IMR-90 (cell line): ENCODE data around the gene TTLL7. TPM values are rescaled to one million over a fixed set of nuclear protein-coding genes. Genes with fewer than 3 reads are reported as not detected.

Source experiments
- ATAC-seq: fragments of 200-7000 bp; cut with Tn5 transposase; 2 replicates; pipeline ENCODE4 v1.9.1; 2020; ENCODE audit warnings: low read depth, mild to moderate bottlenecking, moderate library complexity
- BruUV-seq: library from RNA; stranded (reverse); fragments of 400-500 nt; replicated peaks from 2 replicates; lab custom pipeline; 2021; lab: Mats Ljungman, UMichigan
- CTCF ChIA-PET: fragments of 300-600 bp; formaldehyde crosslinking; extraction: SDS; loops from one replicate; lab custom pipeline; 2021; ENCODE audit warnings: antibody characterized with exemption; lab: Yijun Ruan, JAX
- POLR2A ChIA-PET: fragments of 300-600 bp; sonication (Branson Sonifier 250); formaldehyde crosslinking; loops from one replicate; lab custom pipeline; 2022; ENCODE audit warnings: antibody characterized with exemption; ENCODE audit not compliant: unreplicated experiment; lab: Charles Lee
- DNase-seq: peaks from one replicate; pipeline ENCODE4 v3.0.0; 2013
- H2AFZ ChIP-seq: replicated peaks from 2 replicates; pipeline ENCODE3; 2013; ENCODE audit warnings: low read length, mild to moderate bottlenecking; ENCODE audit not compliant: poor library complexity
- H2AK5ac ChIP-seq: 2 replicates; pipeline ENCODE4 v1.6.1; 2013; ENCODE audit warnings: low read depth, low read length, inconsistent platforms
- H2AK9ac ChIP-seq: replicated peaks from 2 replicates; pipeline ENCODE3; 2013; ENCODE audit warnings: mild to moderate bottlenecking, low read depth, low read length, moderate library complexity; ENCODE audit not compliant: poor library complexity
- H2BK120ac ChIP-seq: 2 replicates; pipeline ENCODE4 v1.6.1; 2013; ENCODE audit warnings: low read depth, low read length, inconsistent platforms
- H2BK15ac ChIP-seq: 3 replicates; pipeline ENCODE4 v1.6.1; 2013; ENCODE audit warnings: low read depth, low read length, inconsistent platforms
- H2BK20ac ChIP-seq: 2 replicates; pipeline ENCODE4 v1.6.1; 2013; ENCODE audit warnings: low read depth, mild to moderate bottlenecking, inconsistent platforms, low read length, moderate library complexity
- H2BK5ac ChIP-seq: 2 replicates; pipeline ENCODE4 v1.6.1; 2013; ENCODE audit warnings: mild to moderate bottlenecking, low read depth, low read length, inconsistent platforms; ENCODE audit not compliant: poor library complexity, severe bottlenecking
- H3K14ac ChIP-seq: replicated peaks from 2 replicates; pipeline ENCODE4 v1.6.1; 2013; ENCODE audit warnings: low read depth, low read length, inconsistent platforms
- H3K18ac ChIP-seq: 2 replicates; pipeline ENCODE4 v1.6.1; 2013; ENCODE audit warnings: low read depth, low read length, control low read depth
- H3K23ac ChIP-seq: 2 replicates; pipeline ENCODE4 v1.6.1; 2013; ENCODE audit warnings: low read depth, low read length, inconsistent platforms
- H3K27ac ChIP-seq: 2 replicates; pipeline ENCODE4 v1.5.1; 2013; ENCODE audit warnings: mild to moderate bottlenecking, control low read depth, low read length; ENCODE audit not compliant: insufficient read depth
- H3K27me3 ChIP-seq: 2 replicates; pipeline ENCODE4 v1.6.1; 2013; ENCODE audit warnings: low read length; ENCODE audit not compliant: control insufficient read depth, insufficient read depth
- H3K36me3 ChIP-seq: 2 replicates; pipeline ENCODE4 v1.6.1; 2013; ENCODE audit warnings: low read length, mixed read lengths; ENCODE audit not compliant: control insufficient read depth, insufficient read depth
- H3K4ac ChIP-seq: 2 replicates; pipeline ENCODE4 v1.6.1; 2013; ENCODE audit warnings: low read depth, low read length, inconsistent platforms
- H3K4me1 ChIP-seq: 2 replicates; pipeline ENCODE4 v1.6.1; 2013; ENCODE audit warnings: low read length, mixed read lengths; ENCODE audit not compliant: control insufficient read depth, insufficient read depth
- H3K4me2 ChIP-seq: 2 replicates; pipeline ENCODE4 v1.6.1; 2013; ENCODE audit warnings: low read depth, mild to moderate bottlenecking, control low read depth, low read length, moderate library complexity
- H3K4me3 ChIP-seq: 2 replicates; pipeline ENCODE4 v1.5.1; 2013; ENCODE audit warnings: low read depth, mild to moderate bottlenecking, control low read depth, low read length, moderate library complexity; ENCODE audit not compliant: insufficient read depth
- H3K56ac ChIP-seq: 2 replicates; pipeline ENCODE4 v1.6.1; 2013; ENCODE audit warnings: low read length, inconsistent platforms; ENCODE audit not compliant: insufficient read depth; ENCODE audit errors: extremely low read depth
- H3K79me1 ChIP-seq, 2 experiments: 2 replicates each; pipeline ENCODE4 v1.6.1; 2013; ENCODE audit warnings: low read length in 2 of 2, inconsistent platforms in 1 of 2, low read depth in 1 of 2
- H3K9ac ChIP-seq: 2 replicates; pipeline ENCODE4 v1.6.1; 2013; ENCODE audit warnings: low read depth, low read length, control low read depth
- H3K9me1 ChIP-seq: 2 replicates; pipeline ENCODE4 v1.6.1; 2013; ENCODE audit warnings: low read length, inconsistent platforms; ENCODE audit not compliant: insufficient read depth
- H3K9me3 ChIP-seq: 2 replicates; pipeline ENCODE4 v1.6.1; 2013; ENCODE audit warnings: low read length; ENCODE audit not compliant: control insufficient read depth, insufficient read depth
- H4K20me1 ChIP-seq: 2 replicates; pipeline ENCODE4 v1.6.1; 2013; ENCODE audit warnings: low read length, inconsistent platforms; ENCODE audit not compliant: insufficient read depth
- H4K5ac ChIP-seq: 2 replicates; pipeline ENCODE4 v1.6.1; 2013; ENCODE audit warnings: mild to moderate bottlenecking, low read depth, low read length, control low read depth
- H4K8ac ChIP-seq, 2 experiments: 2 replicates each; pipeline ENCODE4 v1.6.1; 2013; ENCODE audit warnings: low read depth in 2 of 2, low read length in 2 of 2, control low read depth in 1 of 2, inconsistent platforms in 1 of 2
- H4K91ac ChIP-seq: 2 replicates; pipeline ENCODE4 v1.6.1; 2013; ENCODE audit warnings: low read depth, low read length, inconsistent platforms; ENCODE audit not compliant: insufficient read depth
- CEBPB ChIP-seq: IDR thresholded peaks from 2 replicates; pipeline ENCODE4 v1.6.1; 2012; ENCODE audit warnings: low read depth, low read length, improper control_type of control experiment
- CTCF ChIP-seq: conservative IDR thresholded peaks from 2 replicates; pipeline ENCODE4 v1.5.1; 2012; ENCODE audit warnings: mild to moderate bottlenecking, low read depth, low read length, improper control_type of control experiment
- ELK1 ChIP-seq: fragments of 150-350 bp; IDR thresholded peaks from 2 replicates; pipeline ENCODE4 v1.6.1; 2016; ENCODE audit warnings: low read depth, mild to moderate bottlenecking, low read length, moderate library complexity, borderline replicate concordance
- MAFK ChIP-seq: IDR thresholded peaks from 2 replicates; pipeline ENCODE4 v1.6.1; 2012; ENCODE audit warnings: low read depth, low read length, improper control_type of control experiment
- MAZ ChIP-seq: IDR thresholded peaks from 2 replicates; pipeline ENCODE4 v1.6.1; 2012; ENCODE audit warnings: low read depth, mild to moderate bottlenecking, low read length, improper control_type of control experiment, moderate library complexity, borderline replicate concordance
- MXI1 ChIP-seq: IDR thresholded peaks from 2 replicates; pipeline ENCODE4 v1.6.1; 2012; ENCODE audit warnings: low read depth, mild to moderate bottlenecking, low read length, moderate library complexity, borderline replicate concordance
- POLR2A ChIP-seq: IDR thresholded peaks from 2 replicates; pipeline ENCODE4 v1.6.1; 2012; ENCODE audit warnings: mild to moderate bottlenecking, low read depth, low read length
- RCOR1 ChIP-seq: IDR thresholded peaks from 2 replicates; pipeline ENCODE4 v1.6.1; 2012; ENCODE audit warnings: mild to moderate bottlenecking, low read length, improper control_type of control experiment; ENCODE audit not compliant: insufficient replicate concordance
- RFX5 ChIP-seq: IDR thresholded peaks from 2 replicates; pipeline ENCODE4 v1.8.0; 2012; ENCODE audit warnings: low read depth, mild to moderate bottlenecking, low read length, moderate library complexity
- USF2 ChIP-seq: fragments of 150-350 bp; IDR thresholded peaks from 2 replicates; pipeline ENCODE4 v1.6.1; 2017; ENCODE audit warnings: mild to moderate bottlenecking, antibody characterized with exemption, low read length, low read depth
- WGBS, 2 experiments: methylation state at CpG; one replicate each; pipeline versions ENCODE4 v1.1.5 to v1.1.7; 2013; ENCODE audit warnings: missing lambda C conversion rate in 2 of 2; ENCODE audit not compliant: insufficient read length in 1 of 2; ENCODE audit errors: extremely low coverage in 2 of 2; 5-methylcytosine and 5-hydroxymethylcytosine counted together
- dilution Hi-C: fragments of 300-500 bp; cut with HindIII; formaldehyde crosslinking; loops from one replicate; pipeline ENCODE4 v1.14.3; 2018; ENCODE audit warnings: low sequenced_read_pairs; ENCODE audit not compliant: unreplicated experiment
- in situ Hi-C: fragments of 300-500 bp; cut with MboI; formaldehyde crosslinking; loops from 3 replicates; pipeline ENCODE4 v1.14.3; 2019; ENCODE audit warnings: low sequenced_read_pairs, inconsistent platforms, mixed read lengths
- intact Hi-C: fragments of 100-400 bp; cut with micrococcal nuclease; formaldehyde crosslinking; loops from 2 replicates; pipeline ENCODE4 v1.10.0; 2022
- polyA plus RNA-seq, 3 experiments: library from polyadenylated mRNA; depleted of rRNA; stranded (reverse); fragments of >200 nt; gene quantifications; 2 replicates each; pipeline ENCODE4 v1.2.3, GENCODE V29; 2012; ENCODE audit warnings: low replicate concordance in 1 of 3
- total RNA-seq: library from RNA; depleted of rRNA; stranded (reverse); fragments of >200 nt; gene quantifications from 2 replicates; pipeline ENCODE4 v1.2.3, GENCODE V29; 2012

Gene TTLL7
- total and polyA plus RNA-seq, 2 of the 4 experiments (the other 2 are of a cell fraction) = 5.7 to 8.1 TPM

GRCh38 chr1:83927701-83928100 is 71.2 kb downstream of the TTLL7 start:
- intact Hi-C loops = no loop called here
- POLR2A ChIA-PET = no interaction called here
- no TSS peak for BruUV-seq

More at GRCh38 chr1:83927701-83928100, 71.2 kb downstream of the TTLL7 start:
- in situ Hi-C loops = loop anchor here (10.0 kb wide), 2 partner anchors 507 to 847 kb away; no protein-coding TSS in a partner anchor
- Histone ChIP-seq H4K8ac (no peak overlapping the region), H3K27me3 (no peaks in the 10 kb centered on the region), H3K23ac (no peak overlapping the region), H3K79me1 (no peaks in the 10 kb centered on the region), H3K4ac (no peak overlapping the region), H3K36me3 (no peaks in the 10 kb centered on the region), H3K4me2 (no peak overlapping the region; the same call in 1 of the 2 replicates), H3K27ac (no peak overlapping the region), H3K9me3 (no peaks in the 10 kb centered on the region), H4K91ac (peak overlapping the region; percentile 39; the same call in 1 of the 2 replicates), H2BK5ac (no peak overlapping the region), H3K18ac (no peak overlapping the region; the same call in 1 of the 2 replicates), H3K9me1 (0 out of 2 replicates have a peak, but pooled peaks cover 2% of the 10 kb centered on the region), H2BK15ac (no peak overlapping the region), H3K4me3 (no peak overlapping the region), H3K14ac (0 out of 2 replicates have a peak overlapping the region, but pooled peaks have one; percentile 13), H4K20me1 (no peaks in the 10 kb centered on the region), H2AFZ (no peak overlapping the region), H2BK20ac (no peak overlapping the region), H2BK120ac (no peak overlapping the region), H3K4me1 (peaks cover 6% of the 10 kb centered on the region; the same call in 1 of the 2 replicates), H2AK9ac (no peak overlapping the region), H4K5ac (no peak overlapping the region), H3K9ac (no peak overlapping the region), H3K56ac (no peak overlapping the region), H2AK5ac (no peak overlapping the region)
- CTCF ChIA-PET = interaction anchor here (0.7 kb wide), 1 partner anchor 195 kb away, joined by 3 read pairs; no protein-coding TSS in a partner anchor
- dilution Hi-C loops = no loop called here
- ATAC-seq = no peak
- no peak for TF ChIP-seq USF2
- TF ChIP-seq MAFK = no peak
- no peak for TF ChIP-seq RFX5
- no peak for TF ChIP-seq ELK1
- TF ChIP-seq RCOR1 = no peak
- TF ChIP-seq MXI1 = no peak
- TF ChIP-seq CTCF = no peak
- no peak for TF ChIP-seq CEBPB
- TF ChIP-seq POLR2A = no peak
- TF ChIP-seq MAZ = no peak
- WGBS, 2 experiments = no CpG with 5 or more reads among the region's 1 CpG
- no peak for DNase-seq
